HEK293 (cell line): ENCODE results near the gene NREP.

Experiments used
- CTCF ChIP-seq: fragments of 450-650 bp; formaldehyde crosslinking; IDR thresholded peaks from 2 replicates; pipeline ENCODE4 v1.5.1; 2016; ENCODE audit warnings: missing biosample characterization, missing genetic modification characterization
- GLIS2 ChIP-seq: fragments of 450-650 bp; formaldehyde crosslinking; IDR thresholded peaks from 2 replicates; pipeline ENCODE4 v1.5.1; 2016; ENCODE audit warnings: missing biosample characterization, missing genetic modification characterization
- KLF8 ChIP-seq: fragments of 450-650 bp; formaldehyde crosslinking; IDR thresholded peaks from 2 replicates; pipeline ENCODE4 v1.5.1; 2016; ENCODE audit warnings: missing biosample characterization, missing genetic modification characterization
- KLF9 ChIP-seq: fragments of 450-650 bp; formaldehyde crosslinking; IDR thresholded peaks from 2 replicates; pipeline ENCODE4 v1.5.1; 2016; ENCODE audit warnings: missing biosample characterization, missing genetic modification characterization, low read depth
- SP7 ChIP-seq: fragments of 450-650 bp; formaldehyde crosslinking; IDR thresholded peaks from 2 replicates; pipeline ENCODE4 v1.5.1; 2016; ENCODE audit warnings: missing biosample characterization, missing genetic modification characterization
- TSHZ1 ChIP-seq: fragments of 450-650 bp; formaldehyde crosslinking; IDR thresholded peaks from 2 replicates; pipeline ENCODE4 v1.5.1; 2016; ENCODE audit warnings: missing biosample characterization, missing genetic modification characterization, borderline replicate concordance
- ZBTB10 ChIP-seq: fragments of 450-650 bp; formaldehyde crosslinking; IDR thresholded peaks from 2 replicates; pipeline ENCODE4 v1.5.1; 2016; ENCODE audit warnings: missing biosample characterization, missing genetic modification characterization
- ZBTB8A ChIP-seq: fragments of 450-650 bp; formaldehyde crosslinking; IDR thresholded peaks from 2 replicates; pipeline ENCODE4 v1.5.1; 2016; ENCODE audit warnings: missing biosample characterization, missing genetic modification characterization
- ZFP37 ChIP-seq: fragments of 450-650 bp; formaldehyde crosslinking; IDR thresholded peaks from 2 replicates; pipeline ENCODE4 v1.5.1; 2016; ENCODE audit warnings: missing biosample characterization, missing genetic modification characterization
- ZIC2 ChIP-seq: fragments of 450-650 bp; formaldehyde crosslinking; IDR thresholded peaks from 2 replicates; pipeline ENCODE4 v1.5.1; 2016; ENCODE audit warnings: missing biosample characterization, missing genetic modification characterization
- ZNF335 ChIP-seq: fragments of 450-650 bp; formaldehyde crosslinking; conservative IDR thresholded peaks from 2 replicates; pipeline ENCODE4 v1.5.1; 2016; ENCODE audit warnings: missing biosample characterization, missing genetic modification characterization
- ZNF423 ChIP-seq: fragments of 450-650 bp; formaldehyde crosslinking; IDR thresholded peaks from 2 replicates; pipeline ENCODE4 v1.5.1; 2016; ENCODE audit warnings: missing biosample characterization, missing genetic modification characterization
- ZNF600 ChIP-seq: fragments of 450-650 bp; formaldehyde crosslinking; IDR thresholded peaks from 2 replicates; pipeline ENCODE4 v1.5.1; 2016; ENCODE audit warnings: missing biosample characterization, missing genetic modification characterization
- ZNF626 ChIP-seq: fragments of 450-650 bp; sonication (Bioruptor Pico); formaldehyde crosslinking; IDR thresholded peaks from 2 replicates; pipeline ENCODE4 v1.5.1; 2018; ENCODE audit warnings: missing biosample characterization, missing genetic modification characterization, inconsistent platforms
- ZNF629 ChIP-seq: fragments of 450-650 bp; formaldehyde crosslinking; IDR thresholded peaks from 2 replicates; pipeline ENCODE4 v1.5.1; 2017; ENCODE audit warnings: missing biosample characterization, missing genetic modification characterization
- ZNF776 ChIP-seq: fragments of 450-650 bp; formaldehyde crosslinking; IDR thresholded peaks from 2 replicates; pipeline ENCODE4 v1.5.0; 2017; ENCODE audit warnings: missing biosample characterization, missing genetic modification characterization, borderline replicate concordance
- ZSCAN5A ChIP-seq: fragments of 450-650 bp; formaldehyde crosslinking; IDR thresholded peaks from 2 replicates; pipeline ENCODE4 v1.5.1; 2016; ENCODE audit warnings: missing biosample characterization, missing genetic modification characterization

The NREP gene

GRCh38 chr5:111757355-111758283 lies 625 bp upstream of the NREP start (continued):
- TF ChIP-seq TSHZ1 (tag by site-specific recombination) (peak; percentile 37; the same call in 1 of the 2 replicates), ZFP37 (tag by site-specific recombination) (peak; percentile 88), SP7 (tag by site-specific recombination) (peak; percentile 68), KLF9 (peak; percentile 23; the same call in 1 of the 2 replicates), ZSCAN5A (tag by site-specific recombination) (peak; percentile 64; the same call in 1 of the 2 replicates), GLIS2 (tag by site-specific recombination) (peak; percentile 36; the same call in 1 of the 2 replicates), ZNF626 (peak; percentile 66; the same call in 1 of the 2 replicates), ZBTB8A (peak; percentile 93), ZNF776 (tag by site-specific recombination) (no peak), CTCF (tag by site-specific recombination) (peak; percentile 81), ZNF335 (tag by site-specific recombination) (peak; percentile 98), ZBTB10 (tag by site-specific recombination) (peak; percentile 85), ZNF423 (tag by site-specific recombination) (peak; percentile 89), KLF8 (tag by site-specific recombination) (peak; percentile 52), ZNF629 (tag by site-specific recombination) (no peak; the same call in none of the 2 replicates), ZIC2 (tag by site-specific recombination) (peak; percentile 63), ZNF600 (tag by site-specific recombination) (peak; percentile 49; the same call in 1 of the 2 replicates)
- TF ChIP-seq, all 188 proteins: peak for 79
